NCI-H1048 (cell line): ENCODE data around the gene LRRC55.

Experiments used
- DNase-seq: peaks from one replicate; lab custom pipeline; 2025; lab: John Stamatoyannopoulos, UW

Gene LRRC55

GRCh38 chr11:57235761-57236703 lies 54.3 kb downstream of the LRRC55 start:
- DNase-seq: no peak

GRCh38 chr11:57237204-57237681 lies 55.5 kb downstream of the LRRC55 start, which contains the start of gene APLNR:
TSS of gene APLNR (minus strand) at chr11:57237250. CDS start at chr11:57237004, 246 bp downstream.
- no peak for DNase-seq

- no peak for DNase-seq
Observed at GRCh38 chr11:57239348-57239747, 57.6 kb downstream of the LRRC55 start.

GRCh38 chr11:57240007-57240406 lies 58.3 kb downstream of the LRRC55 start:
- DNase-seq: no peak

GRCh38 chr11:57240757-57241156 lies 59.0 kb downstream of the LRRC55 start:
- DNase-seq: no peak
